Measurements from ENCODE around the gene S100A10.

DNA sequence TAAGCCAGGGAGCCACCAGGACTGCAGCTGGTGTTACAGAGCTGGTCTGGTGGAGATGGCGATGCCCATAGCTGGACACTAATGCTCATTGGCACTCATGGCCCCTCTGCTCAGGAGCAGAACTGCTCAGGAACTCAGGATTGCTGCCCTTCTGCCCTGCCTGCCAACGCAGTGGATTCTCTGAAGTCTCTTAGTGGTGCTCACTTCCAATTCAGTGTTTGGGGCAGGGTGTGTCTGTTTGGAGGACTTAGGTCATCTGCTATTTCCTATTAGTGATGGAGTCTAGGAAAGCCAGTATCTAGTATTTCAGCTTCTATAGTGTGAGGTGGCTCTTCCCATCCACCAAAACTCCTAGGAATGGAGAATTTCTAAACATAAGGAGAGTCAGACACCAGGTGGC, 29.1 kb downstream of the S100A10 start:
- TF ChIP-seq ZNF274 (IDR thresholded peaks at IDR 0.05; ENCODE audit: low read depth, low read length) (no peak), SUZ12 (IDR thresholded peaks at IDR 0.05; ENCODE audit: extremely low read depth, insufficient read depth, insufficient read length) (no peak)

Data from NT2/D1 (cell line).